HG02943 (cell line): Measurements from ENCODE around the gene PAK5.

Experiments
- ATAC-seq: cut with Tn5 transposase; IDR thresholded peaks from one replicate; pipeline ENCODE4 v1.9.1; 2021; ENCODE audit warnings: mild to moderate bottlenecking, low read depth, moderate library complexity; ENCODE audit not compliant: unreplicated experiment

PAK5 gene

GRCh38 chr20:9543214-9543613, 295.7 kb downstream of the PAK5 start:
- ATAC-seq = no peak

GRCh38 chr20:9535449-9535848, 303.4 kb downstream of the PAK5 start:
- ATAC-seq = no peak

DNA sequence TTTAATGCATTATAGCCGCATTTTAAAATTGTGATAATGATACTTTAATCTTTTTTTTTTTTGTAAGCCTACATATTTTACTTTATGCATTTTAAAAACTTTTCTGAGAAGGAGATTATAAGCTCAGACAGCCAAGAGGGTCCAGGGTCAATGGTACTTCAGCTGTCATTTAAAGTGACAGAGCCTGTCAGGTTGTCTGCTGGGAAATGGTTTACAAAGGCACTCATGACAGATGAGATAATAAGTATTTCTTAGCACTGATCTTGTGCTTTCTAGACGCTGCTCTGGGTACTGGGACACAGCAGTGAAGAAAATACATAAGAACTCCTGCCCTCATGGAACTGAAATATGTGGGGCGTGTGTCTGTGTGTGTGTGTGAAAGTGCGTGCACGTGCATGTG, 304.9 kb downstream of the PAK5 start:
- no peak for ATAC-seq

GRCh38 chr20:9532069-9532838, 306.6 kb downstream of the PAK5 start:
- no peak for ATAC-seq

DNA sequence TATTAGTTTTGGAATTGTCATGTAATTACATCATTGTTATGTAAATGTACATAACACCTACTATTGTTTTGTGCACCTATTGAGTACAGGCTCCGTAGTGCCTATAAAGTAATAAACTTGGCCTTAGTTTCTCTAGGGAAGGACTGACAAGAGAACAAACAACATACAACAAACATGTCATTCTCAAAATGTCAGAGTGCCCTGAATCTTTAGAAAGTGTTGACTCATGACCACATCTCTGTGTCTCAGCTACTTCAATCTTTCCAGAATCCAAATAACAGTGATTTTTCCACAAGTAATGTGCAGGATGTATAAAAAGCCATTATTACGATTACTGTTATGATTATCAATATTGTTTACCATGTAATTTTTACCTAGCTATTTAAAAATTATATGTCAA, 307.3 kb downstream of the PAK5 start:
- ATAC-seq = no peak

- ATAC-seq = no peak
Measured at GRCh38 chr20:9523636-9524035, 315.2 kb downstream of the PAK5 start.

- no peak for ATAC-seq
Measured at GRCh38 chr20:9520086-9520485, 318.8 kb downstream of the PAK5 start.

DNA sequence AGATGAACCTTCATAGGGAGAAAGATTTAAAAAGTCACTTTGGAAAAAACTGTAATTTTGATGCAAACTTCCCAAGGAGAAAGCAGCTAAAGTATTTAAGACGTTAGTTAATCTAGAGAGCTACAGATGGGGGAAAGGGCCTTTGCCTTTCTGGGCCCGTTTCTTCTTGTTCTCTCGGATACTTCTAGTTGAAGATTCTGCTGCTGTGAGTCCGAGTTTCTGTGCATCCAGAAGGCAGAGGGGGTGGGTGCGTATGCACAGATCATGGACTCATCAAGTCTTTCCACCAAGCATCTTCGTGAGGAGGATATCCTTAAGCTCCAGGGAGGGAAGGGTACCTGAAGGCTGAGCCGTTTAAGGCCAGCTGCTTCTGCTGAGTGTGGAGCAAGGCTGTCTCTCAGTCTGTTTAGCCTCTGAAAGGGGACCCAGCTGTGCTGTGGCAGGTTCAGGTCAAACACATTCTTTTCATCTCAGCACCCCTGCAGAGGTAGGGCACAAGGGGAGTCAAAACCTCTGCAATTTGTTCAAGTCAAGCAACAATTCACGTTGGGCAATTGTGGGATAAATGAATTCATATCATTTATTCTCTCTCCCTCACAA, 320.2 kb downstream of the PAK5 start:
- ATAC-seq = no peak

- ATAC-seq = no peak
Measured at GRCh38 chr20:9517297-9518162, 321.3 kb downstream of the PAK5 start.

GRCh38 chr20:9516234-9516871, 322.5 kb downstream of the PAK5 start:
- no peak for ATAC-seq

DNA sequence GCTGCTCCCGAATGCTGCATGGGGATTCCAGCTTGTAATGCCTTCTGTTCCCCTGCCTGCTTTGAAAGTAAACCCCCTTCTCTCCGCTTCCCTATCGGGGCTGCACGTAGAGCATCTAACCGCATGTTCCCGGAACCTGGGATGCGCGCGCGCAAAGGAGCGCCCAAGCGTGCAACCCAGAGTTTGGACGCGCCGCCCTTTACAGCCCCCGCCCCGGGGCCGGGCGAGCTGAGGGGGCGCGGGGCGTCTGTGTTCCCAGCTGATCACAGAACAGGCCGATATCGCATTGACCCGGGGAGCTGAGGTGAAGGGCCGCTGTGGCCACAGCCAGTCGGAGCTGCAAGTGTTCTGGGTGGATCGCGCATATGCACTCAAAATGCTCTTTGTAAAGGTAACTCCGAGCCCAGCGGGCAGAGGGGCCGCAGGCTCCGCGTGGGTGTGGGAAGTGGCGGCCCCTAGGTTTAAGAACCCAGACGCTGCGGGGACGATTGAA, 323.1 kb downstream of the PAK5 start:
- no peak for ATAC-seq

- no peak for ATAC-seq
Measured at GRCh38 chr20:9515214-9515585, 323.7 kb downstream of the PAK5 start.

DNA sequence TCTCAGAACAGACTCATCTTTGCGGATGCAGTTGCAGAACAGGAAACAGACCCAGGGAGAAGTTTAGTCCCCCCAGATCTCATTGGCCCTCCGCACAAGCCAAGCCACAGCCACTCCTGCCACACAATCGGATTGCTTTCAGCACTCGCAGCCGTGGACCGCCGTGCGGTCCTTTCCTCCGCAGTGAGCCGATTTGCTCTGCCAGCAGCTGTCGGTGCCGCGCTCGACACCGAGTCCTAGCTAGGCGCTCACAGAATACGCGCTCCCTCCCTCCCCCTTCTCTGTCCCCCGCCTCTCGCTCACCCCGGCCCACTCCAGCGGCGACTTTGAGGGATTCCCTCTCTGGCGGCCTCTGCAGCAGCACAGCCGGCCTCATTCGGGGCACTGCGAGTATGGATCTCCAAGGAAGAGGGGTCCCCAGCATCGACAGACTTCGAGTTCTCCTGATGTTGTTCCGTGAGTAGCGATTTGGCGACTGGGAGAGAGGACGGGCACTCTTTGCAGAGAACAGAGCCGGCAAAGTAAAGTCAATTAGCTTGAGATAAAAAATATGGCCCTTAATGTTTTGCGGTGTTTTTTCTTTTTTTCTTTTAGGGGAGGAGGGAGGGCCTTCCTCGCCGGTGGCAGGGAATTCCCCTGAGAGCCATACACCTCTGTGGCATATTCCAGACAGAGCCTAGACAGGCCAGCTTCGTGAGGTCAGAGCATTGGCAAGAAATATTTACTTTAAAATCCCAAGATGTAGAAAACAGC, 324.2 kb downstream of the PAK5 start, which contains the start of gene LAMP5:
Gene LAMP5 (plus strand): TSS at position 130 of the 753 bp plus-strand sequence. CDS start 263 bp downstream, at position 393.
- no peak for ATAC-seq

DNA sequence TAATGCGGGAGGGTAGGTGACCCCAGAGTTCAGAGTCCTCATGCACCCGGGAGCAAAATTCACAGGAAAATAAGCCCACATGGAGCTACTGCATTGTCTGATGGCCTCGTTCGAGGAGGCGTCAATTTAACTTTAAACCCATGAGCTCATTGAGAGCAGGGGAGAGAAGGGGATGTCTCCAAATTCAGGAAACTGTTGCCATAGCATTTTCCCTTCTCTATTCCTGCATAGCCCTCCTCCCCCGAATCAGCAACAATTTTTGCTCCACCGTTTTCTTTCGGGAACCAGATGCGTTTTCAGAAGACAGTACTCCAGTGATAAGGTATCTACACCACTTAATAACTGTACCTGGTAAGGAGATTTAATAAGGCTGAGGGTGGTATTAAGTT, 324.8 kb downstream of the PAK5 start:
- ATAC-seq = no peak

DNA sequence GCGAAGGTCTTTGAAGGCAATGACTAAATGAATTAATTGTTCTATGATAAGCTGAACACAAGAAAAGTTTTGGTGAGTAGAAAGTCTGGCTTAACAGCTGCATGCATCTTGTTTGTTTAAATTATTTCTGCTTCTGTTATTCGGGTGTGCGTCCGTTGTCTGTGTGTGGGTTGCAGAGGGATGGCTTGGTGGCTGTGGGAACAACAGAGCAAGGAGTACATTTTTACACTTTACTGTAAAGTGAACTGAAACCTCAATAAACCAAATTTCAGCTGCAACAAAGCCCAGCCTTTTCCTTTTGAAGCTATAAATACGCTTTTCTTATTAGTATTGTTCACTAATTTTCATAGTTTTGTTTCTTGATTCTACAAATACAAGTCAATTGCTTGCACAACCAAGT, 328.0 kb downstream of the PAK5 start:
- ATAC-seq = no peak

DNA sequence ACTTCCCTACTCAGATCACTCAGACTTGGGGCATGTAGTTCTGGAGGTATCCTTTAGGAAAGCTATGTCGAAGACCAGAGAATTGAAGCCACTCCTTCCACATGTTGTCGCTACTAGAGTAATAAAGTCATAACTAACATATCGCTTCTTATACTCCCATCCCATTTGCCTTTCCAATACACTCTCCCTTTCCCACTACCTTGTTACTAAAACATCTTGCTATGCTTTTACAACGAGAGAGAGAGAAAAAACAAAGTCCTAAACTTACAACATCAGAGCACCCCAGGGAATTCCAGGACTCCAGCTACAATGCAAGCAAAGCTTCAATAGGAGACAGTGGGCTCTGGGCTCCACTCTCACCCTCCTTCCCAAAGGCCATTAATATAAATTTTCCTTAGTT, 329.6 kb downstream of the PAK5 start:
- no peak for ATAC-seq

- ATAC-seq = no peak
Measured at GRCh38 chr20:9508696-9509178, 330.1 kb downstream of the PAK5 start.

DNA sequence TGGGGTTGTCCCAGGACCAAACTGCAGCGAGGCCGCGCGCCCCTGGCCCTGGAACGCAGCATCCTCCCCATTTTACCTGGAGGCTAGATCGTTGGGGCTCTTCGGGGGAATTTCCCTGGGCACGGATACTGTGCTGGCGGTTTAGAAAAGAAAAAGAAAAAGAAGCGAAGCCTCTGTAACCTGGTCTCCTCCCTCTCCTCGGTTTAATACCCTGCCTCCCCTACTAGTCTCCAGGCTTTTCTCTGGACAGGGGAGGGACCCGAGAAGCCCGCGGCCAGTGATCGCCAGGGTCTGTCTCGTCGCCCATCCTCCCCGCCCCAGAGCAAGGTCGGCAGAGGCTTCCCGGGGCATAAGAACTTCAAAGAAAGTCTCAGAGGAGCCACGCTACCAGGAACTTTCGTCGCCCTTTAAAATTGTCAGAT, 330.6 kb downstream of the PAK5 start:
- ATAC-seq = no peak

- ATAC-seq = no peak
Measured at GRCh38 chr20:9507544-9508239, 331.2 kb downstream of the PAK5 start.
